Testis (tissue), 3 donors: ENCODE data around the gene DNAH17. TPM values are rescaled to one million over a fixed set of nuclear protein-coding genes. Genes with fewer than 3 reads are reported as not detected.

Source experiments
- DNase-seq: peaks from one replicate; pipeline ENCODE4 v3.0.0-alpha.2; 2019
- H3K27ac ChIP-seq, 2 donors: fragments of 200-600 bp; sonication (generic); one replicate each; pipeline ENCODE4 v1.5.1; 2019
- H3K27me3 ChIP-seq: fragments of 200-600 bp; sonication (generic); one replicate; pipeline ENCODE4 v1.5.1; 2019
- H3K36me3 ChIP-seq: fragments of 200-600 bp; sonication (generic); one replicate; pipeline ENCODE4 v1.5.1; 2017; ENCODE audit warnings: low read depth; ENCODE audit errors: missing control alignments
- H3K4me1 ChIP-seq: fragments of 200-600 bp; sonication (generic); one replicate; pipeline ENCODE4 v1.5.1; 2019
- H3K4me3 ChIP-seq, 2 donors: fragments of 200-600 bp; sonication (generic); one replicate each; pipeline ENCODE4 v1.5.1; 2017 to 2019
- H3K9me3 ChIP-seq: fragments of 200-600 bp; sonication (generic); one replicate; pipeline ENCODE4 v1.5.1; 2017
- CTCF ChIP-seq, 3 experiments: fragments of 450-650 bp in 2 of 3; fragments of 200-600 bp in 1 of 3; sonication (generic) in 1 of 3; IDR thresholded peaks; one replicate each; pipeline ENCODE4 v1.5.1; 2016 to 2019; ENCODE audit warnings: antibody characterized with exemption in 3 of 3, mild to moderate bottlenecking in 2 of 3, moderate library complexity in 1 of 3
- POLR2A ChIP-seq: fragments of 450-650 bp; IDR thresholded peaks from one replicate; pipeline ENCODE4 v1.6.1; 2017; ENCODE audit warnings: antibody characterized with exemption, mild to moderate bottlenecking, moderate library complexity
- WGBS, 2 donors: methylation state at CpG; one replicate each; pipeline ENCODE4 v1.1.5; 2018; 5-methylcytosine and 5-hydroxymethylcytosine counted together
- intact Hi-C: fragments of 100-400 bp; cut with DNase I; formaldehyde crosslinking; loops from one replicate; pipeline ENCODE4 v1.15.1; 2023; ENCODE audit warnings: low total_unique reads
- polyA plus RNA-seq: library from polyadenylated mRNA; stranded (reverse); fragments of 350-450 nt; fragmentation: Illumina TruSeq; extraction: RNeasy Lipid Tissue Mini Kit (QIAGEN cat#74804); gene quantifications from one replicate; pipeline ENCODE4 v1.2.3, GENCODE V29; 2014; ENCODE audit warnings: low read depth, low replicate concordance; ENCODE audit not compliant: insufficient read depth
- total RNA-seq, 2 donors: library from RNA; depleted of rRNA; stranded (reverse); fragments of >200 nt; gene quantifications; one replicate each; pipeline ENCODE4 v1.2.3, GENCODE V29; 2016

DNAH17 gene
- total and polyA plus RNA-seq, 3 donors from 2014 or later: 38.5 to 93.1 (median 57.6) TPM

- peak; percentile 61 for DNase-seq
- 42 to 51% methylated on average over 7 to 15 of the region's 15 CpGs for WGBS, 2 donors
- Histone ChIP-seq H3K27ac (peak overlapping the region; percentile 67 to 82), H3K9me3 (no peaks in the 10 kb centered on the region), H3K4me3 (no peak overlapping the region), H3K4me1 (peaks cover 21% of the 10 kb centered on the region), H3K27me3 (no peaks in the 10 kb centered on the region), H3K36me3 (no peaks in the 10 kb centered on the region)
- intact Hi-C loops: no loop called here
- TF ChIP-seq POLR2A (no peak), CTCF (IDR thresholded peaks at IDR 0.05) (no peak)
These were observed 160.2 kb downstream of the DNAH17 start for GRCh38 chr17:78416791-78417530.

GRCh38 chr17:78415821-78416711 lies 161.1 kb downstream of the DNAH17 start:
- no peaks in the 10 kb centered on the region for H3K27me3 ChIP-seq
- H3K36me3 ChIP-seq: no peaks in the 10 kb centered on the region
- no peaks in the 10 kb centered on the region for H3K9me3 ChIP-seq
- H3K4me1 ChIP-seq: peaks cover 21% of the 10 kb centered on the region
- H3K4me3 ChIP-seq: no peak overlapping the region
- 71 to 73% methylated on average over 17 of the region's 17 CpGs for WGBS, 2 donors
- DNase-seq: no peak
- intact Hi-C loops: no loop called here
- TF ChIP-seq POLR2A (no peak), CTCF (IDR thresholded peaks at IDR 0.05) (no peak)
- peak overlapping the region; percentile 60 to 82 for H3K27ac ChIP-seq

GRCh38 chr17:78414178-78415162 lies 162.7 kb downstream of the DNAH17 start:
- no peaks in the 10 kb centered on the region for H3K36me3 ChIP-seq
- no peak overlapping the region for H3K4me3 ChIP-seq
- peaks cover 21% of the 10 kb centered on the region for H3K4me1 ChIP-seq
- TF ChIP-seq CTCF (IDR thresholded peaks at IDR 0.05) (no peak), POLR2A (no peak)
- intact Hi-C loops: no loop called here
- no peak for DNase-seq
- WGBS, 2 donors: 80 to 90% methylated on average over 9 to 34 of the region's 34 CpGs
- no peaks in the 10 kb centered on the region for H3K27me3 ChIP-seq
- no peaks in the 10 kb centered on the region for H3K9me3 ChIP-seq
- H3K27ac ChIP-seq: no peak overlapping the region

- H3K9me3 ChIP-seq: no peaks in the 10 kb centered on the region
These were observed 164.8 kb downstream of the DNAH17 start for GRCh38 chr17:78412403-78412802.

More at GRCh38 chr17:78412403-78412802, 164.8 kb downstream of the DNAH17 start:
- Histone ChIP-seq H3K27ac (no peak overlapping the region), H3K27me3 (no peaks in the 10 kb centered on the region), H3K4me3 (no peak overlapping the region), H3K4me1 (peaks cover 19% of the 10 kb centered on the region), H3K36me3 (no peaks in the 10 kb centered on the region)
- intact Hi-C loops: no loop called here
- DNase-seq: no peak
- TF ChIP-seq CTCF (IDR thresholded peaks at IDR 0.05) (no peak), POLR2A (no peak)
- WGBS, 2 donors: 86 to 92% methylated on average over 5 to 10 of the region's 10 CpGs
